Right lobe of liver (tissue), 6 donors: Measurements from ENCODE around the gene AFG1L. TPM values are rescaled to one million over a fixed set of nuclear protein-coding genes. Genes with fewer than 3 reads are reported as not detected.
"Not testable (repeated sequence)": the region's sequence is repeated elsewhere in the genome, so short reads cannot be mapped to it uniquely, and the experiment has no call there.

Experiments
- ATAC-seq, 4 donors: fragments of 200-7000 bp; cut with Tn5 transposase; one replicate each; pipeline ENCODE4 v1.9.1; 2020; ENCODE audit warnings: mild to moderate bottlenecking in 4 of 4, moderate library complexity in 4 of 4
- DNase-seq, 3 donors: peaks; one replicate each; pipeline ENCODE4 v3.0.0-alpha.2; 2020
- H3K27ac ChIP-seq, 3 donors: fragments of 200-600 bp; one replicate each; pipeline ENCODE4 v1.8.0; 2022
- H3K27me3 ChIP-seq, 2 donors: fragments of 200-600 bp; one replicate each; pipeline ENCODE4 v1.8.0; 2022
- H3K36me3 ChIP-seq, 4 donors: fragments of 200-600 bp; sonication (generic) in 1 of 4; one replicate each; pipeline versions ENCODE4 v1.5.1 to v1.8.0; 2017 to 2022; ENCODE audit warnings: control low read depth in 1 of 4
- H3K4me1 ChIP-seq, 4 donors: fragments of 200-600 bp; sonication (generic) in 1 of 4; one replicate each; pipeline versions ENCODE4 v1.5.1 to v1.8.0; 2017 to 2022; ENCODE audit warnings: control low read depth in 1 of 4
- H3K4me3 ChIP-seq, 3 donors: fragments of 200-600 bp; one replicate each; pipeline ENCODE4 v1.8.0; 2022
- H3K9me3 ChIP-seq, 4 donors: fragments of 200-600 bp; sonication (generic) in 1 of 4; one replicate each; pipeline versions ENCODE4 v1.5.1 to v1.8.0; 2017 to 2022; ENCODE audit warnings: control low read depth in 1 of 4
- CTCF ChIP-seq, 4 donors: fragments of 200-600 bp in 3 of 4; fragments of 450-650 bp in 1 of 4; IDR thresholded peaks; one replicate each; pipeline versions ENCODE4 v1.5.1 to v1.8.0; 2016 to 2022; ENCODE audit warnings: antibody characterized with exemption in 4 of 4, mild to moderate bottlenecking in 2 of 4
- POLR2A ChIP-seq: fragments of 450-650 bp; IDR thresholded peaks from one replicate; pipeline ENCODE4 v1.6.1; 2017; ENCODE audit warnings: antibody characterized with exemption, mild to moderate bottlenecking
- WGBS: methylation state at CpG from one replicate; pipeline ENCODE4 v1.1.6; 2018; ENCODE audit warnings: low coverage, low lambda C conversion rate; ENCODE audit not compliant: insufficient coverage; ENCODE audit errors: missing lambda C conversion rate; 5-methylcytosine and 5-hydroxymethylcytosine counted together
- intact Hi-C, 2 donors: fragments of 100-400 bp; cut with DNase I; formaldehyde crosslinking; loops; one replicate each; pipeline versions ENCODE4 v1.11.2 to v1.14.1; 2022
- total RNA-seq, 6 experiments: library from RNA; depleted of rRNA in 2 of 6; stranded (reverse); fragments of >200 nt in 2 of 6; fragmentation: NEBNext Ultra II Directional in 3 of 6; extraction: Animal tissue kit (Norgen Biotek cat#: 25700) in 3 of 6; gene quantifications; one replicate each; pipeline versions ENCODE4 v1.1.0 to v1.2.4, GENCODE V29; 2016 to 2023
- donor health status: DM: no; HTN: yes; CAD: no.
- donor health status: DM: no; HTN: no; CAD: no.
- donor health status: DM: no; HTN: no; CAD: no.
- donor health status: DM: no; HTN: yes; CAD: no.
- donor health status: DM: no; HTN: yes; CAD: no.

The AFG1L gene
- total RNA-seq, 6 experiments from 2014 or later = 1.5 to 5.6 (median 4.6) TPM

GRCh38 chr6:108260126-108260808 lies 34.6 kb upstream of the AFG1L start:
- Histone ChIP-seq H3K9me3 (no peaks in the 10 kb centered on the region), H3K27ac (peak overlapping the region; percentile 99 to 100 (median 100)), H3K27me3 (no peaks in the 10 kb centered on the region), H3K4me3 (peak overlapping the region; percentile 75 to 95 (median 87)), H3K4me1 (peaks cover 0 to 23% (median 4%) of the 10 kb centered on the region in 4 donors), H3K36me3 (no peaks in the 10 kb centered on the region)
- DNase-seq = peak in 2 of 3 donors; percentile 68 to 75
- intact Hi-C loops = no loop called here
- ATAC-seq = peak; percentile 13 to 55 (median 42)
- 1% methylated on average over 17 of the region's 29 CpGs for WGBS
- TF ChIP-seq POLR2A (peak; percentile 7), CTCF (IDR thresholded peaks at IDR 0.05) (no peak)

GRCh38 chr6:108260809-108261569 lies 33.9 kb upstream of the AFG1L start, which contains the start of gene SNX3:
SNX3 (minus strand) TSS chr6:108261040; CDS start chr6:108260921, 119 bp downstream.
- WGBS = 0% methylated on average over 9 of the region's 83 CpGs
- H3K4me1 ChIP-seq = peaks cover 0 to 21% (median 4%) of the 10 kb centered on the region in 4 donors
- H3K36me3 ChIP-seq = no peaks in the 10 kb centered on the region
- H3K9me3 ChIP-seq = no peaks in the 10 kb centered on the region
- DNase-seq = peak; percentile 98 to 99 (median 98)
- ATAC-seq = peak; percentile 93 to 97 (median 94)
- TF ChIP-seq CTCF (IDR thresholded peaks at IDR 0.05) (peak in 1 of 4 donors; percentile 12), POLR2A (peak; percentile 77)
- intact Hi-C loops = no loop called here
- H3K4me3 ChIP-seq = peak within 1 kb of the TSS; percentile 75 to 95 (median 87)
- H3K27me3 ChIP-seq = no peaks in the 10 kb centered on the region
- H3K27ac ChIP-seq = peak within 1 kb of the TSS; percentile 99 to 100 (median 100)

GRCh38 chr6:108263371-108263770 lies 31.5 kb upstream of the AFG1L start:
- WGBS = 92% methylated on average over 2 of the region's 2 CpGs
- intact Hi-C loops = no loop called here
- Histone ChIP-seq H3K9me3 (no peaks in the 10 kb centered on the region), H3K27me3 (no peaks in the 10 kb centered on the region), H3K4me3 (no peak overlapping the region), H3K4me1 (peaks cover 0 to 12% (median 2%) of the 10 kb centered on the region in 4 donors), H3K27ac (no peak overlapping the region), H3K36me3 (no peaks in the 10 kb centered on the region)
- DNase-seq (no peak), ATAC-seq (no peak)
- TF ChIP-seq CTCF (IDR thresholded peaks at IDR 0.05) = no peak
- TF ChIP-seq POLR2A = no peak

- intact Hi-C loops = no loop called here
- TF ChIP-seq POLR2A (no peak), CTCF (IDR thresholded peaks at IDR 0.05) (no peak)
- H3K27me3 ChIP-seq = no peaks in the 10 kb centered on the region
- 100% methylated on average over 2 of the region's 3 CpGs for WGBS
- H3K4me3 ChIP-seq = no peak overlapping the region
- no peak overlapping the region for H3K27ac ChIP-seq
- no peaks in the 10 kb centered on the region for H3K36me3 ChIP-seq
- DNase-seq = no peak
- ATAC-seq = no peak
- H3K4me1 ChIP-seq = no peaks in the 10 kb centered on the region
- no peaks in the 10 kb centered on the region for H3K9me3 ChIP-seq
Measured at GRCh38 chr6:108268845-108269244, 26.0 kb upstream of the AFG1L start.

GRCh38 chr6:108269955-108270354 lies 24.9 kb upstream of the AFG1L start:
- ATAC-seq, H3K36me3 ChIP-seq, H3K4me1 ChIP-seq, H3K4me3 ChIP-seq, H3K9me3 ChIP-seq, H3K27me3 ChIP-seq, H3K27ac ChIP-seq, intact Hi-C loops, DNase-seq: not testable (repeated sequence)
- no CpG with 5 or more reads among the region's 31 CpGs for WGBS
